ENCODE data around the gene PCARE.

DNA sequence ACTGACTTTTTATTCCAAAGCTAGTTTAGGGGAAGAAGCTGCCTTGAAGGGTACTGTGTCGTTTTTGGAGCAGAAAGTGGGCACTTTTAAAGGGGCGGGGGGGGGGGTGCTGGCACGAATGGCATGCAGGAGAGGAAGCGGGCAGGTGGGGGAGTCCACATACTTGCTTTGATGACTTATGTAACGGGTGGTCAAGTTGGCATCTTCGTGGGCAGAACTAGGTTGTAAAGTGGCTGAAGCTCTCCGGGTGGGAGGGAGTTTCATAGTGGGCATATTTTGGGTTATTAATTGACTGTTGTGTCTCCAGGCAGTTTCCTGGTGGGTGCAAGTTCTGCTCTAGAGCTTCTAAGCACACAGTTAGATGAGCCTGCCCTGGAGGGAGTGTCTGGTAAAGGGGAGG lies 19.9 kb downstream of the PCARE start:
- no peak for TF ChIP-seq CTCF (IDR thresholded peaks at IDR 0.05; ENCODE audit: low read length)
- TF ChIP-seq EZH2 (IDR thresholded peaks at IDR 0.05; ENCODE audit: borderline replicate concordance, low read length): no peak
